Stimulated activated naive CD8-positive, alpha-beta T cell treated with anti-CD3 and anti-CD28 coated beads, Interleukin-15, Interleukin-2, amounts not matched to agents 100 ng/mL and 50 ng/mL, for 24 hours (primary cell): Measurements from ENCODE around the gene ITGB1BP2.
"Not testable (repeated sequence)": the region's sequence is repeated elsewhere in the genome, so short reads cannot be mapped to it uniquely, and the experiment has no call there.

Experiments used
- H3K27ac Mint-ChIP-seq: one replicate; pipeline ENCODE4 v1.8.0; 2021; ENCODE audit warnings: mild to moderate bottlenecking, mixed read lengths
- H3K27me3 Mint-ChIP-seq: one replicate; pipeline ENCODE4 v1.8.0; 2021; ENCODE audit warnings: mixed read lengths
- H3K36me3 Mint-ChIP-seq: one replicate; pipeline ENCODE4 v1.8.0; 2021; ENCODE audit warnings: low read depth, mixed read lengths
- H3K4me1 Mint-ChIP-seq: one replicate; pipeline ENCODE4 v1.8.0; 2021; ENCODE audit warnings: low read depth, mixed read lengths
- H3K4me3 Mint-ChIP-seq: one replicate; pipeline ENCODE4 v1.8.0; 2021; ENCODE audit warnings: mild to moderate bottlenecking, mixed read lengths
- H3K9me3 Mint-ChIP-seq: one replicate; pipeline ENCODE4 v1.8.0; 2021; ENCODE audit warnings: mixed read lengths

The ITGB1BP2 gene

DNA sequence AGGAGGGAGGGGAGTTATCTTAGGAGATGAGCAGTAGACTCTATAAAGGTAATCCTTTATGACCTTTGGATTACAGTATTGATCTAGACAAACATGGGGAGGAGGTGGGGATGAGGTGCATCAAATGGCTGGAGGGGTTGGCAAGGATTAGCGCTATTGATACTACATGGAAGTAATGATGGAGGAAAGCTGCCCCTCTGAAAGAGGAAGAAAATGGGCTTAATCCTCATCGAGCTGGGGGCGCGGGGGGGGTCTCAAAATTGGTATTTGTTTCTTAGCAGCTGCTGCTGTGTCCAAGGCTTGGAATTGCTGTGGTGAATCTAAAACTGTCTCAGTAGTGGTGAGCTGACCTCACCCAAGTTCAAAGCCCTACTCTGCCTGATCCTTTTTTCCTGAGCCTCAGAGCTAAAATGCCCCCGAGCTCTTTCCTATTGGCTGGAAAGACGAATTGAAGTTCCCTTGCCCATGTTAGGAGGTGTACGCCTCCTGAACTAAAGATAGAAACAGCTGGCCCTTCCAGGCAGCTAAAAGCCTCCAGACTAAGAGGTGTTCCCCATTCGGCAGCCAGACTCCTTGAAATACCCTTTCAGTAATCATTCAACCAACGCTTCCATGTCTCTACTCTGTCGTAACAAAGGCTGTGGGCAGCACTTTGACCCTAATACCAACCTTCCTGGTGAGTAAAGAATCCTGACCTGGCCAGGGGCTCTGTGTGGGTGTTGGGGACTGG lies at the start of gene ITGB1BP2:
Gene ITGB1BP2, plus strand, starts transcription at position 556 of the 730 bp plus-strand sequence. Its CDS starts 57 bp downstream, at position 613.
- no peaks in the 10 kb centered on the region for H3K9me3 Mint-ChIP-seq
- H3K36me3 Mint-ChIP-seq: peaks cover 67% of the 10 kb centered on the region
- H3K4me3 Mint-ChIP-seq: no peak within 1 kb of the TSS
- peak within 1 kb of the TSS; percentile 74 for H3K27ac Mint-ChIP-seq
- H3K27me3 Mint-ChIP-seq: no peaks in the 10 kb centered on the region
- H3K4me1 Mint-ChIP-seq: peaks cover 24% of the 10 kb centered on the region

DNA sequence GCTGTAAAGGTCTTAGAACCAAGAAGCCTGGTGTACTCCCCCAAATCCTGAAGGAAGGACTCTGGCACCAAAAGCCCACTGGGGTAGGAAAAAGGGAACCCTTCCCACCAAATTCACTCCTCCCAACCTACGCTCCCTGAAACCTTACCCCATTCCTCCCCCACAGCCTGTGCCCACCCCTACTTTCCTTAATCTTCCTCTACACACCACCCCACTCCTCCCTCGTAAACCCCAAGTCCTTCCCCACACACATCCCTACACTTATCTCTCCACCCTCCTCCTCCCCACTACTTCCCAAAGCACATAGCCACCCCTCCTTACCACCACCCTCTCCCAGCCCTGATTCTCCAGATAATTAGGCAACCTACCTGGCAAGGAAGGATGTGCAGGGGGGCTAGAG lies 49.3 kb upstream of the ITGB1BP2 start:
- Mint-ChIP-seq H3K9me3 (no peaks in the 10 kb centered on the region), H3K27ac (no peak overlapping the region), H3K36me3 (peaks cover 10% of the 10 kb centered on the region), H3K4me3 (peak overlapping the region; percentile 87), H3K27me3 (no peaks in the 10 kb centered on the region), H3K4me1 (peaks cover 30% of the 10 kb centered on the region)

DNA sequence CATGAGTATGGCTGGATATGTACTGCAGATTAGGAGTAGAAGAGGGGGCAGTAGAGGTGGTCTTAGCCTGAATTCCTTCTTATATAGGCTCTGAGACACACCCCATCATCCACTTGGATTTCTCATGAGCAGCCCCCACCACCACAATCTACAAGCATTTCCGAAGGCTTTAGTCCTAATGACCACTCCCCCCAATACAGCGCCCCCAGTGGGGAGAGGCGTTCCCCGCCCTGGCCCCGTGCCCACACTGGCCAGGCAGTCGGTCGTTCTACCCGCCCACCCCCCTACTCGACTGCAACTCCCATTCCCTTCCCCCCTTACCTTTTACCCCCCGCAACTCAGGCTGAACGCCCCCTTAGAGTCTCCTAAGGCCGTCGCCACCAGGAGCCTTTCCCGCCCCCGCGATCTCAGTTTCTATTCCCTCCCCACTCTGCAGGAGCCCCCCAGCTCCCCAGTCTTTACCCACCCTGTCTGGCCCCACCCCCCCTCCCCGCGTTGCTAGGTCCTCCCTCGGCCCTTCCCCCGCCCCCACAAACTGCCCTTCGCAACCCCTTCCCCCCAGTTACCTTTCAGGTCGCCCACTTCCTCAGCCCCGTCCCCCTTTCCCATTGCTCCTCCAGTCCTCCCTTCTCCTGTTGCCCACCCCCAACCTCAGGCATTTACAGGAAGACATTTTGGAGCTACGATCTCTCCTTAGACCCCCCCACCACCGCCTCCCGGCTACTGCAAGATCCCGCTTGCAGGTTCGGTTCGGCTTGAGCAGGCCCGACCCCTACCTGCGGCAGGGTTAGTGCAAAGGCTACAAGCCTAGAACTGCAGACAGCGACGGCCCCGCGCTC lies 48.1 kb upstream of the ITGB1BP2 start:
- Mint-ChIP-seq H3K27me3 (no peaks in the 10 kb centered on the region), H3K9me3 (no peaks in the 10 kb centered on the region), H3K4me3 (peak overlapping the region; percentile 87), H3K36me3 (peaks cover 10% of the 10 kb centered on the region), H3K27ac (peak overlapping the region; percentile 94), H3K4me1 (peaks cover 30% of the 10 kb centered on the region)

DNA sequence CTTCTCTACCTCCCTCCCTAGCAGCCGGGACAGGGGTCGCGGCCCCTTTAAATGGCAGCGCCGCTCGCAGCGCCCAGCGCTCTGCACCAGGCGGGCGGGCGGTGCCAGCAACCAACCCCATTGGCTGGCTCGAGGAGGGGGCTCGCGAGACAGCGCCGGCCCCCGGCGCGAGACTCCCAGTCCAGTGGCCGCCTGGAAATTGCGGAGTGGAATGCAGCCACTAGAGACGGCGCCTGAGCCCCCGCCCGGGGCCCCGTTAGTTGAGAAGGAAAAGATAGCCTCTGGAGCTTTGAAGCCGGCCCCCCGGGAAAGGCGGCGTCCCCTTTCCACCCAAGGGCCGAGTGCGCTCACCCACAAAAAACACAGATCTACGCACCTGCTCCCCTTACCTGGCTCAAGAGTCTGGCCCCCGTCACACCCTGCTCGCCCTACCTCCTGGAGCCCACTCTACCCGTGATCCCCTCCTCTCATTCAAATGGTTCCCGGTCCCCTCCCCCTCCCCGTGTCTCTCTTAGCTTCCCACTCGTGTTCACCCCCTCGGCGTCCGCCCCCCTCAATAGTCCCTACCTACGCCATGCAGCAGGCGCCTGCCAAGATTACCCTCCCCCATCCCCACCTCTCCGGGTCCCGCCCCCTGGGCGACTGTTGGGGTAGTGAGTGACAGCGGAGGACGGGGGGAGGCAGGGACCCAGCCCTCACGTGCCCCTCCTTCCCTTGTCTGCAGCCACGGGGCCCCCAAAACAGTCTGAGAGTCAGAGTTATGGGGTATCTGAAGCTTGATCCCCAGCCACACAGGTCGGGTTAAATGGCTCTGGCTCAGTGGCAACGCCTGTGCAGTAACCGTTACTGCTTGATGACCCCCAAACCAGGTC lies 47.2 kb upstream of the ITGB1BP2 start, which contains the start of gene ZMYM3:
Gene ZMYM3, minus strand, starts transcription at position 49 of the 872 bp plus-strand sequence. CDS start 885 bp downstream, outside the sequence.
- peaks cover 30% of the 10 kb centered on the region for H3K4me1 Mint-ChIP-seq
- H3K4me3 Mint-ChIP-seq: peak within 1 kb of the TSS; percentile 87
- H3K36me3 Mint-ChIP-seq: peaks cover 5% of the 10 kb centered on the region
- H3K27me3 Mint-ChIP-seq: no peaks in the 10 kb centered on the region
- peak within 1 kb of the TSS; percentile 94 for H3K27ac Mint-ChIP-seq
- no peaks in the 10 kb centered on the region for H3K9me3 Mint-ChIP-seq

DNA sequence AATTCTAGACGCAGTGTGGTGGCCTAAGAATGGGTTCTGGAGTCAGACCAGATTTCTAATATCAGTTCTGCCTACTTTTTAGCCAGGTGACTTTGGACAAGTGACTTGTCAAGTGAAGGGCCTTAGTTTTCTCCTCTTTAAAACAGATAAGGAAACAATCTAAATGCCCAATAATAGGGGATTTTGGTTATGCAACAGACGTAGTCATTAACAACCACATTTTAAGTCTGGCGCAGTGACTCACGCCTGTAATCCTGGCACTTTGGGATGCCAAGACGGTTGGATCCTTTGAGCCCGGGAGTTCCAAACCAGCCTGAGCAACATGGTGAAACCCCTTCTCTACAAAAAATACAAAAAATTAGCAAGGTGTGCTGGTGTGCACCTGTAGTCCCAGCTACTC lies 45.5 kb upstream of the ITGB1BP2 start:
- Mint-ChIP-seq H3K4me3 (peak overlapping the region; percentile 87), H3K27me3 (no peaks in the 10 kb centered on the region), H3K27ac (no peak overlapping the region), H3K9me3 (no peaks in the 10 kb centered on the region), H3K36me3 (no peaks in the 10 kb centered on the region), H3K4me1 (peaks cover 27% of the 10 kb centered on the region)

DNA sequence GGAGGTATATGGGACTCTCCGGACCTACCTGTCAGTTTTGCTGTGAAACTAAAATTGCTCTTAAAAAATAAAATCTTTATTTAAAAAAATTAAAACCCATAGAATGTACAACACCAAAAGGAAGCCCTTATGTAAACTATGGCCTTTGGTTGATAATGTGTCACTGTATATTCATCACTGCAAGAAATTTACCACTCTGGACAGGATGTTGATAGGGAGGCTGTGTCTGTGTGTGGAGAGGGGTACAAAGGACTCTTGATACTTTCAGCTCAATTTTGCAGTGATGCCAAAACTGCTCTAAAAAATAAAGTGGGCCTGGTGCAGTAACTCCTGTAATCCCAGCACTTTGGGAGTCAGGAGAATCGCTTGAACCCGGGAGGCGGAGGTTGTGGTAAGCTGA lies 44.7 kb upstream of the ITGB1BP2 start:
- Mint-ChIP-seq H3K4me1 (peaks cover 20% of the 10 kb centered on the region), H3K36me3 (no peaks in the 10 kb centered on the region), H3K4me3 (no peak overlapping the region), H3K27me3 (no peaks in the 10 kb centered on the region), H3K9me3 (no peaks in the 10 kb centered on the region), H3K27ac (no peak overlapping the region)

DNA sequence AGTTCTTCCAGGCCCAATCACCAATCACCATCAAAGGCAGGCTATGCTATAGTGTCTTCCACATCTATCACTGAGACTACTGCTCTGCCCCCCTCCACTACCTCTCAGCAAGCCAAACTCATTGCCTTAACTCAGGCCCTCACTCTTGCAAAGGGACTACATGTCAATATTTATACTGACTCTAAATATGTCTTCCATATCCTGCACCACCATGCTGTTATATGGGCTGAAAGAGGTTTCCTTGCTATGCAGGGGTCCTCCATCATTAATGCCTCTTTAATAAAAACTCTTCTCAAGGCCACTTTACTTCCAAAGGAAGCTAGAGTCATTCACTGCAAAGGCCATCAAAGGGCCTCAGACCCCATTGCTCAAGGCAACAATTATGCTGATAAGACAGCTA lies 32.9 kb upstream of the ITGB1BP2 start:
- not testable (repeated sequence) for H3K27me3 Mint-ChIP-seq, H3K4me3 Mint-ChIP-seq, H3K27ac Mint-ChIP-seq, H3K4me1 Mint-ChIP-seq, H3K36me3 Mint-ChIP-seq, H3K9me3 Mint-ChIP-seq

DNA sequence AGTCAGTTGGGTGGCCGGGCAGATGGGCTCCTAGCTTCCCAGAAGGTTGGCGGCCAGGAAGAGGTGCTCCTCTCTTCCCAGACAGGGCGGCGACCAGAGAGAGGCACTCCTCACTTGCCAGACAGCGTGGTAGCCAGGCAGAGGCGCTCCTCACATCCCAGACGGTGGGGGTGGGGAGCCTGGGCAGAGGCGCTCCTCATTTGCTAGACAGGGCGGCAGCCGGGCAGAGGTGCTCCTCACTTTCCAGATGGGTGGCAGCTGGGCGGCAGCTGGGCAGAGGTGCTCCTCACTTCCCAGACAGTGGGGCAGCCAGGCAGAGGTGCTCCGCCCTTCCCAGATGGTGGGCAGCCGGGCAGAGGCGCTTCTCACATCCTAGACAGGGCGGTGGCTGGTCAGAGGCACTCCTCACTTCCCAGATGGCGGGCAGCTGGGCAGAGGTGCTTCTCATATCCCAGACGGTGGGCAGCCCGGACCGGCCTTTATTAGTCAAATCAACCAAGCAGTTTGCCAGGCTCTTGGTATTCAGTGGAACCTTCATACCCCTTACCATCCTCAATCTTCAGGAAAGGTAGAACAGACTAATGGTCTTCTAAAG lies 31.7 kb upstream of the ITGB1BP2 start:
- H3K9me3 Mint-ChIP-seq: no peaks in the 10 kb centered on the region
- no peak overlapping the region for H3K27ac Mint-ChIP-seq
- H3K4me1 Mint-ChIP-seq: no peaks in the 10 kb centered on the region
- no peak overlapping the region for H3K4me3 Mint-ChIP-seq
- H3K36me3 Mint-ChIP-seq: no peaks in the 10 kb centered on the region
- H3K27me3 Mint-ChIP-seq: no peaks in the 10 kb centered on the region

DNA sequence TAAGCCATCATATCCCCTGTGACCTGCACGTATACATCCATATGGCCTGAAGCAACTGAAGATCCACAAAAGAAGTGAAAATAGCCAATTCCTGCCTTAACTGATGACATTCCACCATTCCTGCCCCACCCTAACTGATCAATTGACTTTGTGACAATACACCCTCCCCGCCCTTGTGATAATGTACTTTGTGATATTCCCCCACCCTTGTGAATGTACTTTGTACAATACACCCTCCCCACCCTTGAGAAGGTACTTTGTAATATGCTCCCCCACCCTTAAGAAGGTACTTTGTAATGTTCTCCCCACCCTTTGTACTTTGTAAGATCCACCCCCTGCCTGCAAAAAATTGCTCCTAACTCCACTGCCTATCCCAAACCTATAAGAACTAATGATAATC lies 29.2 kb upstream of the ITGB1BP2 start:
- H3K4me1 Mint-ChIP-seq, H3K27ac Mint-ChIP-seq, H3K9me3 Mint-ChIP-seq, H3K27me3 Mint-ChIP-seq, H3K4me3 Mint-ChIP-seq, H3K36me3 Mint-ChIP-seq: not testable (repeated sequence)

DNA sequence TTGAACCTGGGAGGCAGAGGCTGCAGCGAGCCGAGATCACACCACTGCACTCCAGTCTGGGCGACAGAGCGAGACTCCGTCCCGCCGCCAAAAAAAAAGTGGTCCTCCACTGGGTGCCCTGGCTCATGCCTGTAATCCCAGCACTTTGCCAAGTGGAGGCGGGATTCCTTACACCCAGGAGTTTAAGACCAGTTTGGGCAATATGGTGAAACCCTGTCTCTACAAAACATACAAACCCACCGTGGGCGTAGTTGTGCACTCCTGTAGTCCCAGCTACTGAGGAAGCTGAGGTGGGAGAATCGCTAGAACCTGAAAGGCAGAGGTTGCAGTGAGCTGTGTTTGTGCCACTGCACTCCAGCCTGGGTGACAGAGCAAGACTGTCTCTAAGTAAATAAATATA lies 20.2 kb upstream of the ITGB1BP2 start:
- H3K9me3 Mint-ChIP-seq, H3K27ac Mint-ChIP-seq, H3K4me3 Mint-ChIP-seq, H3K27me3 Mint-ChIP-seq: not testable (repeated sequence)
- H3K4me1 Mint-ChIP-seq: peaks cover 18% of the 10 kb centered on the region
- peaks cover 16% of the 10 kb centered on the region for H3K36me3 Mint-ChIP-seq

DNA sequence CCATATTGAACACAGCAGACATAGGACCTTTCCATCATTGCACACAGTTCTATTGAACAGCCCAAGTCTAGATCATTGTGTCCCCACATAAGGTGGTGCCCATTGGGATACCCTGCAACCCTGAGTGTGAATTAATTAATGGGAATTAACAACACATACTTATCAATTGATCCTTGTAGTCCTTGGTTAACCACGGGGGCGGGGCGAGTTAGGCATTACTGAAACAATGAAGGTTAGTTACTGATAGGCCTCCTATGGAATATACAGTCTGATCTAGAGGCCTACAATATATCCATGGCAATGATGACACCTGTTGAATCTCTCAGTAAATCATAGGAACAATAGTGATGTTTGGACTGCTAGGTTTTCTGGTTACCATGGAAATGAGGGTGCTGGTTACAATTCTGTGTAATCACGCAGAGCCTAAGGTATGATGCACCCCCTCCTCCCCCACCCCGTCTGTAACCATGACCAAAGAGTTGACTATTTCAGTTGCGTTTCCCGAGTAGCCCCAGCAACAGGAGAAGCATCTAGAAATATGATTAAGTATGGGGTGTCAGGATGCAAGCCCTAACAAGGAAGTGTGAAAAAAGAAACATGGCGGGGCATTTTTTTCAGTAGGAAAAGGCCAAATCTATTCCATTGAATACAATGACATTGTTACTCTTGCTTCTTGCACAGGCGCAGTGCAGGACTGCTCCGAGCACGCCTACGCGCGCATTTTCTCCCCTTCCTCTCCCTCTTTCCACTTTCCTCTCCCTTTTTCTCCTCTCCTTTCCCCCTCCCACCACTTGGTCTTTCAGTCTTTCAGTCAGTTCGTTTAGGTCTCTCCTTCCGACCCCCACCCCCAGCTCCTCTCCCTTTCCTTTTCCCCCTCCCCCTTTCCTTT lies 18.8 kb upstream of the ITGB1BP2 start:
- Mint-ChIP-seq H3K36me3 (peaks cover 23% of the 10 kb centered on the region), H3K4me1 (peaks cover 25% of the 10 kb centered on the region), H3K27me3 (no peaks in the 10 kb centered on the region), H3K9me3 (no peaks in the 10 kb centered on the region), H3K27ac (peak overlapping the region; percentile 98), H3K4me3 (peak overlapping the region; percentile 94)

DNA sequence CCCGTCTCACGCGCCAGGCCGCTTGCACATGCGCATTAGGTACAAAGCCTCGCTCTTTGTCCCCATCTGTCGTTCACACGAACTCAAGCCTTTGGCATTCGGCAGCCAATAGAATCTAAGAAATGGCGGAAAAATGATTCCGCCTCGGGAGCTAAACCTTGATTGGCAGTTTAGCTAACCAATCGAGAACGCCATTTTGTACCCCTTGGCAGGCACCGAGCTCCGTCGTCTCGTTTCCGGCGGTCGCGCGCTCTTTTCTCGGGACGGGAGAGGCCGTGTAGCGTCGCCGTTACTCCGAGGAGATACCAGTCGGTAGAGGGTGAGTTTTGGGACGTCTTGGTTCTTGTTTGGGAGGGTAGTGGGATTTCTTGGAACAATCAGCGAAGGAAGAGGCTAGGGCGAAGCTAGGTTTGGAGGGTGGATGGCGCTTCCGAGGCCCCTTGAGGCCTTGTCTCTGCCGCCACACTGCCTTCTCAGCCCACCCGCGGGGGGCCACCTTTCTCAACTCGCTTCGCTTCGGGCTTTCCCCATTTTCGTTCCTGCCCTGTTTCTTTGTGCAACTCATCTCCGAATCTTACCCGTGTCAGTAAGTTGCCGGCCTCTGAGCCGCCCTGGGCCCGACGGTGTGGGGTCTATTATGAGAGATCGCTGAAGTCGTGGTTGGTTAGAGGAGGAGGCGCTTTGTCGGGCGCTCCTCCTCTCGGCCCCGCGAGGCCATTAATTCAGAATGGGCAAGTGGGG lies 18.0 kb upstream of the ITGB1BP2 start, which contains the start of gene NONO:
Gene NONO, plus strand, starts transcription at position 233 of the 741 bp plus-strand sequence. CDS start 7,003 bp downstream, outside the sequence.
- H3K9me3 Mint-ChIP-seq: no peaks in the 10 kb centered on the region
- H3K36me3 Mint-ChIP-seq: peaks cover 25% of the 10 kb centered on the region
- no peaks in the 10 kb centered on the region for H3K27me3 Mint-ChIP-seq
- peaks cover 27% of the 10 kb centered on the region for H3K4me1 Mint-ChIP-seq
- peak within 1 kb of the TSS; percentile 94 for H3K4me3 Mint-ChIP-seq
- H3K27ac Mint-ChIP-seq: peak within 1 kb of the TSS; percentile 98

DNA sequence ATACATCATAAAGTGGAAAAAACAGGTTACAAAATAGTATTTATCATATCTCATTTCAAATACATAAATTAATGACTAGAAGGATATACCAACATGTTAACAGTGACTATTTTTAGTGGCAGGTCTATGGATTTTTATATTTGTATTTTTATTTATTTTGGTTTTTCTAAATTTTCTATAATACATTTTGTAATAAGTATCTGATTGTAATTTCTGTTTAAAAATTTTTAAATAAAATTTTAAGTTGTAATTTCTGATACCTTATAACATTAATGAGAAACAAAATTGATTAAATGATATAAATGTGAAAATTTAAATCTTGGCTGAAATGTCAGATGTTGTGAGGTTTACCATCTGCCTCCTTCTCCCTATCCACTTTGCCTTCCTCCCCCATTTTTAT lies 15.6 kb upstream of the ITGB1BP2 start:
- Mint-ChIP-seq H3K36me3 (peaks cover 33% of the 10 kb centered on the region), H3K4me1 (peaks cover 35% of the 10 kb centered on the region), H3K4me3 (peak overlapping the region; percentile 94), H3K9me3 (no peaks in the 10 kb centered on the region), H3K27ac (peak overlapping the region; percentile 65), H3K27me3 (no peaks in the 10 kb centered on the region)
